Endodermal cell (in vitro differentiated cells): ENCODE data around the gene HTR2C. TPM values are rescaled to one million over a fixed set of nuclear protein-coding genes. Genes with fewer than 3 reads are reported as not detected.

Experiments
- DNase-seq: peaks from one replicate; pipeline ENCODE4 v3.0.0-alpha.2; 2017
- H3K27ac ChIP-seq: 2 replicates; pipeline ENCODE4 v1.5.1; 2013; ENCODE audit warnings: mild to moderate bottlenecking, low read depth, low read length, moderate library complexity
- H3K27me3 ChIP-seq: 2 replicates; pipeline ENCODE4 v1.6.1; 2013; ENCODE audit warnings: mild to moderate bottlenecking, low read length, moderate library complexity; ENCODE audit not compliant: insufficient read depth, control insufficient read depth, poor library complexity, severe bottlenecking
- H3K36me3 ChIP-seq: 2 replicates; pipeline ENCODE4 v1.7.0; 2013; ENCODE audit warnings: mild to moderate bottlenecking, low read length, moderate library complexity; ENCODE audit not compliant: control insufficient read depth, insufficient read depth
- H3K4me1 ChIP-seq: one replicate; pipeline ENCODE4 v1.7.0; 2013; ENCODE audit warnings: low read length; ENCODE audit not compliant: control insufficient read depth, insufficient read depth
- H3K4me3 ChIP-seq: 2 replicates; pipeline ENCODE4 v1.5.1; 2013; ENCODE audit warnings: mild to moderate bottlenecking, low read length, moderate library complexity
- H3K9ac ChIP-seq: 2 replicates; pipeline ENCODE4 v1.6.1; 2013; ENCODE audit warnings: mild to moderate bottlenecking, low read length, moderate library complexity; ENCODE audit not compliant: poor library complexity, severe bottlenecking; ENCODE audit errors: extremely low read depth
- H3K9me3 ChIP-seq: 2 replicates; pipeline ENCODE4 v1.6.1; 2013; ENCODE audit warnings: mild to moderate bottlenecking, low read length, moderate library complexity; ENCODE audit not compliant: control insufficient read depth
- H3K27ac Mint-ChIP-seq: 2 replicates; pipeline ENCODE4 v1.8.0; 2020; ENCODE audit warnings: mixed read lengths
- H3K27me3 Mint-ChIP-seq: 2 replicates; pipeline ENCODE4 v1.8.0; 2021; ENCODE audit warnings: mild to moderate bottlenecking, mixed read lengths; ENCODE audit not compliant: insufficient read depth
- H3K36me3 Mint-ChIP-seq: 2 replicates; pipeline ENCODE4 v1.8.0; 2020; ENCODE audit warnings: low read depth, mixed read lengths
- H3K4me1 Mint-ChIP-seq: 2 replicates; pipeline ENCODE4 v1.8.0; 2020; ENCODE audit warnings: mixed read lengths
- H3K4me3 Mint-ChIP-seq: 2 replicates; pipeline ENCODE4 v1.8.0; 2020; ENCODE audit warnings: mild to moderate bottlenecking, moderate library complexity, mixed read lengths
- H3K9me3 Mint-ChIP-seq: 2 replicates; pipeline ENCODE4 v1.8.0; 2020; ENCODE audit warnings: mild to moderate bottlenecking, mixed read lengths
- WGBS, 2 experiments: methylation state at CpG; one replicate each; pipeline versions ENCODE4 v1.1.5 to v1.1.7; 2013; ENCODE audit warnings: missing lambda C conversion rate in 2 of 2, mixed read lengths in 1 of 2; ENCODE audit not compliant: insufficient coverage in 1 of 2, insufficient read length in 1 of 2; 5-methylcytosine and 5-hydroxymethylcytosine counted together
- total RNA-seq, 2 donors: library from RNA; stranded (reverse); fragmentation: NEBNext Ultra II Directional in 1 of 2; extraction: Animal tissue kit (Norgen Biotek cat#: 25700) in 1 of 2; gene quantifications; 2 replicates in 1 of 2; 3 replicates in 1 of 2; pipeline ENCODE4 v1.2.1, GENCODE V29; 2021
- TF ChIP-seq, protein P1 (sequence below): fragments of 200-600 bp; sonication (generic); conservative IDR thresholded peaks from 2 replicates; pipeline ENCODE4 v1.5.0; 2021; ENCODE audit warnings: antibody characterized with exemption, mild to moderate bottlenecking

The HTR2C gene
- total RNA-seq, 2 donors from 2014 or later = 0.90 TPM; not detected in 1

DNA sequence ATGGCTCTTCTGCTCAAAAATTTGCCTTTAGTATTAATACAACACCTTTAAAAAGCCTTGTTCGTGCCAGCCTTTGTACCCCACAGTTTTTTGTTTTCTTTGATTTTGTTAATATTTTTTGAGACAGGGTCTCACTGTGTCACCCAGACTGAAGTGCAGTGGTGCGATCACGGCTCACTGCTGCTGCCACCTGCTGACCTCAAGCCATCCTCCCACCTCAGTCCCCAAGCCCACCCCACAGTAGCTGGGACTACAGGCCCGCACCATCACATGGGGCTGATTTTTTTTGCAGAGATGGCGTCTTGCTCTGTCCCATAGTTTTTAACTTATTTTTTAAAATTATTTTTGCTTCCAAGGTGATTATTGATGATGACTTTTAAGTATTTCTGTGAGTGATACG lies 134.0 kb downstream of the HTR2C start:
- Mint-ChIP-seq H3K36me3 (no peaks in the 10 kb centered on the region), H3K4me3 (no peak overlapping the region), H3K27me3 (peaks cover 2% of the 10 kb centered on the region), H3K27ac (no peak overlapping the region), H3K4me1 (peaks cover 7% of the 10 kb centered on the region), H3K9me3 (peaks cover 3% of the 10 kb centered on the region)
- DNase-seq = peak; percentile 87
- TF ChIP-seq, protein P1, sequence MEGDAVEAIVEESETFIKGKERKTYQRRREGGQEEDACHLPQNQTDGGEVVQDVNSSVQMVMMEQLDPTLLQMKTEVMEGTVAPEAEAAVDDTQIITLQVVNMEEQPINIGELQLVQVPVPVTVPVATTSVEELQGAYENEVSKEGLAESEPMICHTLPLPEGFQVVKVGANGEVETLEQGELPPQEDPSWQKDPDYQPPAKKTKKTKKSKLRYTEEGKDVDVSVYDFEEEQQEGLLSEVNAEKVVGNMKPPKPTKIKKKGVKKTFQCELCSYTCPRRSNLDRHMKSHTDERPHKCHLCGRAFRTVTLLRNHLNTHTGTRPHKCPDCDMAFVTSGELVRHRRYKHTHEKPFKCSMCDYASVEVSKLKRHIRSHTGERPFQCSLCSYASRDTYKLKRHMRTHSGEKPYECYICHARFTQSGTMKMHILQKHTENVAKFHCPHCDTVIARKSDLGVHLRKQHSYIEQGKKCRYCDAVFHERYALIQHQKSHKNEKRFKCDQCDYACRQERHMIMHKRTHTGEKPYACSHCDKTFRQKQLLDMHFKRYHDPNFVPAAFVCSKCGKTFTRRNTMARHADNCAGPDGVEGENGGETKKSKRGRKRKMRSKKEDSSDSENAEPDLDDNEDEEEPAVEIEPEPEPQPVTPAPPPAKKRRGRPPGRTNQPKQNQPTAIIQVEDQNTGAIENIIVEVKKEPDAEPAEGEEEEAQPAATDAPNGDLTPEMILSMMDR = peak; percentile 94
- Histone ChIP-seq H3K27ac (no peak overlapping the region), H3K9ac (no peak overlapping the region), H3K9me3 (no peaks in the 10 kb centered on the region), H3K4me1 (no peaks in the 10 kb centered on the region), H3K27me3 (no peaks in the 10 kb centered on the region), H3K36me3 (no peaks in the 10 kb centered on the region), H3K4me3 (no peak overlapping the region)
- WGBS, 2 experiments = 37 to 100% methylated on average over 1 to 4 of the region's 6 CpGs

GRCh38 chrX:114766541-114766940 lies 182.7 kb downstream of the HTR2C start:
- no peak overlapping the region for H3K27ac ChIP-seq
- no peak overlapping the region for H3K4me3 Mint-ChIP-seq
- H3K4me1 Mint-ChIP-seq = no peaks in the 10 kb centered on the region
- H3K9me3 Mint-ChIP-seq = peaks cover 13% of the 10 kb centered on the region
- H3K9ac ChIP-seq = no peak overlapping the region
- H3K9me3 ChIP-seq = no peaks in the 10 kb centered on the region
- WGBS, 2 experiments = no CpG with 5 or more reads among the region's 1 CpG
- H3K27me3 ChIP-seq = no peaks in the 10 kb centered on the region
- H3K36me3 Mint-ChIP-seq = no peaks in the 10 kb centered on the region
- H3K4me1 ChIP-seq = no peaks in the 10 kb centered on the region
- no peak overlapping the region for H3K27ac Mint-ChIP-seq
- H3K4me3 ChIP-seq = no peak overlapping the region
- no peak for DNase-seq
- H3K36me3 ChIP-seq = no peaks in the 10 kb centered on the region
- TF ChIP-seq, protein P1 = no peak
- H3K27me3 Mint-ChIP-seq = no peaks in the 10 kb centered on the region

DNA sequence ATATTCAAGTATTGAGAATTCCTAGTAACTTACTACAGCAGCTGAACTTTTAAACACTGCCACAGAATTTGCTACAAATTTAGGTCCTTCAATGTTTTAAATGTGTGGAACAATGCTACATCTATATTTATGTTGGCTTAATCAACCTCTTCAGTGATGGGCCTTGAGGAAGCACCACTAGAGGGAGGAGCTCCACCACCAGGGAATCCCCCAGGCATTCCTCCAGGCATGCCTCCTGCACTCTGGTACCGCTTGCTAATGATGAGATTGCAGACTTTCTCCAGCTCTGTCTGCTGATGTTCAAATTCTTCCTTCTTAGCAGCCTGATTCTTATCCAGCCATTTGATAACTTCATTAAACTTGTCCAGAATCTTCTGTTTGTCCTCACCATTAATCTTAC lies 190.8 kb downstream of the HTR2C start:
- no peaks in the 10 kb centered on the region for H3K36me3 Mint-ChIP-seq
- DNase-seq = peak; percentile 71
- Histone ChIP-seq H3K4me3 (no peak overlapping the region), H3K27ac (no peak overlapping the region), H3K9me3 (no peaks in the 10 kb centered on the region), H3K4me1 (no peaks in the 10 kb centered on the region), H3K36me3 (no peaks in the 10 kb centered on the region), H3K27me3 (no peaks in the 10 kb centered on the region), H3K9ac (no peak overlapping the region)
- peaks cover 11% of the 10 kb centered on the region for H3K9me3 Mint-ChIP-seq
- no peaks in the 10 kb centered on the region for H3K4me1 Mint-ChIP-seq
- TF ChIP-seq, protein P1 = peak; percentile 79
- H3K4me3 Mint-ChIP-seq = no peak overlapping the region
- 60 to 76% methylated on average over 1 of the region's 1 CpG for WGBS, 2 experiments
- no peaks in the 10 kb centered on the region for H3K27me3 Mint-ChIP-seq
- no peak overlapping the region for H3K27ac Mint-ChIP-seq
